Measurements from ENCODE around the gene ADAMTS4. TPM values are rescaled to one million over a fixed set of nuclear protein-coding genes. Genes with fewer than 3 reads are reported as not detected.

Gene ADAMTS4
- total RNA-seq, 1 donor from 2014 or later, result 43.7 TPM

DNA sequence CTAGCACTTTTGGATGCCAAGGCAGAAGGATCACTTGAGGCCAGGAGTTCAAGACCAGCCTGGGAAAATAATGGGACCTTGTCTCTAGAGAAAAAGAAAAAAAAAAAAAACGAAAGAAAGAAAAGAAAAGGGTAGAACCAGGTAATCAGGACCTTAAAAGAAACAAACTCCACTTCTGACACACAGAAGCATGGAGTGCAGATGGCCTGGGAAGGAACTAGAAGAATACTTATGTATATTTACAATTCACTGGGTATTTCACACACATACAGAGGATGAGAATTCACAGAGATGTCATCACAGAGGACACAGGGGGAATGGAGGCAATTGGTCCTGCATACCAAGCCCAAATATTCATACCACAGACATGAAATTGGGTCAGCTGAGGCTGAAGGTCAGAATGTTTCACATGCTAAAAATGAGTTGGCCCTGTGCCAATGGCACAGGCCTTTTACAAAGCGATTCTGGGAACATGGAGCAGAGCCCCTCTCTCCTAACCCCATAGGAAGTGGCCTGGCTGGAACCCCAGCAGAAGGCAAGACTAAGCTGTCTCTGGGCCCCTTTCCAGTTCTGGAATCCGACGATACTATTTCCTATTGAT lies 26.0 kb downstream of the ADAMTS4 start:
- DNase-seq (ENCODE audit: low read depth, low spot score), result no peak

GRCh38 chr1:161172349-161172748 lies 26.5 kb downstream of the ADAMTS4 start:
- DNase-seq (ENCODE audit: low read depth, low spot score), result no peak

DNA sequence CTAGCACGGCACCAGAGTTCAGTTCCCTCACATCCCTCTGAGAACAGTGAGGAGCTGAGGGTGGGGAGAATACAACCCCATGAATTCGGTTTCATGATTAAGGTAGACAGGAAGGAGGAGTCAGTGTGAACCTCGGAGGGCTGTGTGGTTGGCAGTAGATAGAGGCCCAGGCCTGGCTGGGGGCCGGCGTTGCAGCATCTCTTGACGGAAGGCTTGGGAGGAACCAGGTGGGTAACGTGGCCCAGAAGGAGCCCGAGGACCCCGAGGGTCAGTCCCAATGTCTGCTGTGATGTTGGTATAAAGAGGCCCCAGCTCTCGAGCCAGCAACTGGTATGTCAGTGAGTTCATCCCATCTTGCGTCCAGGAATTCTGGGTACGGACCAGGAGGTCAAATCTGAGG lies 27.2 kb downstream of the ADAMTS4 start:
- no peak for DNase-seq (ENCODE audit: low read depth, low spot score)

GRCh38 chr1:161171191-161171590 lies 27.7 kb downstream of the ADAMTS4 start:
- DNase-seq (ENCODE audit: low read depth, low spot score), result no peak

DNA sequence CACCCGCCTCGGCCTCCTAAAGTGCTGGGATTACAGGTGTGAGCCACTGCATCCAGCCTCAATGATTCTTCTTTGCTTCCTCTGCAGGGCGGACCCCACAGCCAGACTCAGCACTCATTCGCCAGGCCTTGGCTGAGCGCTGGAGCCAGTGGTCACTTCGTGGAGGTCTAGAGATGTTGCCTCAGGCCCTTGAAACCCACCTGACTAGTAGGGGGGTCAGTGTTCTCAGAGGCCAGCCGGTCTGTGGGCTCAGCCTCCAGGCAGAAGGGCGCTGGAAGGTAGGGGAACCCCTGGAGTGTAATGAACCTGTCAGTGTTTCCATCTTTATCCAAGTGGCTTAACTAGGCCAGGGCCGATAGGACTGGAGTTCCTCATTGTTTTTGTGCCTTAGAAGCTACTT lies 29.9 kb downstream of the ADAMTS4 start:
- DNase-seq (ENCODE audit: low read depth, low spot score), result no peak

- DNase-seq (ENCODE audit: low read depth, low spot score), result no peak
Observed at GRCh38 chr1:161166669-161167548, 31.9 kb downstream of the ADAMTS4 start.

- DNase-seq (ENCODE audit: low read depth, low spot score), result peak; percentile 96
Observed at GRCh38 chr1:161165742-161166668, 32.8 kb downstream of the ADAMTS4 start, which contains the start of gene PPOX. Gene PPOX, plus strand, starts transcription at chr1:161166426. Its CDS starts 422 bp downstream, at chr1:161166848.

GRCh38 chr1:161164901-161165610 lies 33.8 kb downstream of the ADAMTS4 start:
- DNase-seq (ENCODE audit: low read depth, low spot score), result no peak

DNA sequence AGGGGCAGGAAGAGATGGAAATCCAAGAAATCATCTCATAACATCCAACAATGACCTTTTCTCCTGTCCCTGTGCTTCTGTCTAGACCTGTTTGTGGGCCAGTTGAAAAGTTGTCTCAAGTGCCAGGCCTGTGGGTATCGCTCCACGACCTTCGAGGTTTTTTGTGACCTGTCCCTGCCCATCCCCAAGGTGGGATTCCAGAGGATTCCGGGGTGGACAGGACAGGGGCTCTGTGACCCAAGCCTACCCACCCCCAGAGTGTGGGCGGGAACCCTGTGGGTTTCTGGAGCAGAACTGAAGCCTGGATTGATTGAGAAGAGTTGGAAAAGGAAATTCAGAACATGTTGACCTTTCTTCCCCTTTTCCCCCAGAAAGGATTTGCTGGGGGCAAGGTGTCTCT lies 35.1 kb downstream of the ADAMTS4 start:
- no peak for DNase-seq (ENCODE audit: low read depth, low spot score)

DNA sequence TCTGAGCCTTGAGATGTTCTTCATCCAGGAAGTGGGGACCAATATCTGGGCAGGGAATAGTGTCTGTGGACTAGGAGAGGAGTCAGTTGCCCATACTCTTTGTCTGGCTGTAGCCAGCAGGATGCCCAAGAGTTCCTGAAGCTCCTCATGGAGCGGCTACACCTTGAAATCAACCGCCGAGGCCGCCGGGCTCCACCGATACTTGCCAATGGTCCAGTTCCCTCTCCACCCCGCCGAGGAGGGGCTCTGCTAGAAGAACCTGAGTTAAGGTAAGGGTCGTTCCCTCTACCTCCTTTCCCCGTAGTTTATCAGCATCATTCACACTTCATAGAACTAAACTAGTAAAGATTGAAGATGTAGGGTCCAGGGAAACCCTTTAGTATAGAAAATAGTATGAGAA lies 36.0 kb downstream of the ADAMTS4 start:
- DNase-seq (ENCODE audit: low read depth, low spot score), result no peak

- DNase-seq (ENCODE audit: low read depth, low spot score), result no peak
Observed at GRCh38 chr1:161162052-161162451, 36.8 kb downstream of the ADAMTS4 start.

DNA sequence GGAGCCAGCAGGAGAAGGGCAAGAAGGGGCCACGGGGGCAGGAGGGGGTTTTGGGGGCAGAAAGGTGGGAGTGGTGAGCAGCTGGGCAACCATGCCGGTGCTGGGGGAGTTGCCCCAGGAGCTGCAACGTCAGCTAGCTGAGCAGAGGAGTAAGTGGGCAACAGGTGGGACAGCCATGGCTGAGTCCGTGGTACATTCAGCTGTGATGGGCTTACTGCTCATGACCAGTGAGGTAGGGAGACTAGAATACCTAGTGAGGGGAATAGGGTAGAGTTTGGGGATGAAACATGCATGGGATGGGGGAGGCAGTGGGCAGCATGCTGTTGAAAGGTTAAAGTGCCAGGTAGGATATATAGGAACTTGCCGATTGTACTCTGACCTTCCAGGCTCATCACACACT lies 37.2 kb downstream of the ADAMTS4 start:
- DNase-seq (ENCODE audit: low read depth, low spot score), result no peak

GRCh38 chr1:161160671-161161145 lies 38.1 kb downstream of the ADAMTS4 start:
- no peak for DNase-seq (ENCODE audit: low read depth, low spot score)

- no peak for DNase-seq (ENCODE audit: low read depth, low spot score)
Observed at GRCh38 chr1:161159913-161160243, 39.0 kb downstream of the ADAMTS4 start.

- DNase-seq (ENCODE audit: low read depth, low spot score), result peak; percentile 71
Observed at GRCh38 chr1:161159087-161159912, 39.6 kb downstream of the ADAMTS4 start, which contains the start of gene USP21. Gene USP21, plus strand, starts transcription at chr1:161159500. Its CDS starts 1,141 bp downstream, at chr1:161160641.

- no peak for DNase-seq (ENCODE audit: low read depth, low spot score)
Observed at GRCh38 chr1:161158316-161159010, 40.4 kb downstream of the ADAMTS4 start.

GRCh38 chr1:161157867-161158266 lies 41.0 kb downstream of the ADAMTS4 start:
- DNase-seq (ENCODE audit: low read depth, low spot score), result no peak

GRCh38 chr1:161153682-161154337 lies 45.0 kb downstream of the ADAMTS4 start, which contains the start of gene UFC1:
Gene UFC1, plus strand, starts transcription at chr1:161153978. Its CDS starts 20 bp downstream, at chr1:161153998.
- peak; percentile 78 for DNase-seq (ENCODE audit: low read depth, low spot score)

DNA sequence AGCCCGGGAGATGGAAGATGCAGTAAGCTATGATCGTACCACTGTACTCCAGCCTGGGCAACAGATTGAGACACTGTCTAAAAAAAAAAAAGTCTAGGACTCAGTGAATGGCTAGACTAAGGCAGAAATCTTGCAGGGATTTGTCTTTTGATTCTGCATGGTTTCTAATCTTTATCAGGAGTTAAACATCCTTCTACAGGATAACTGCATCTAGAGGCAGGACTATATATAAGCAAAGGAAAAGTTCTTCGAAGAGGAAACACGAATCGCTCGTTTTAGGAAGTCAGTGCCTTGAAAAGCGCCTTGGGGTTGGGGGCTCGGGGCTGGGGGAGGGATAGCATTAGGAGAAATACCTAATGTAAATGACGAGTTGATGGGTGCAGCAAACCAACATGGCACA lies 45.7 kb downstream of the ADAMTS4 start:
- no peak for DNase-seq (ENCODE audit: low read depth, low spot score)

All from pulmonary artery endothelial cell (primary cell).